GM12864 (cell line): ENCODE results near the gene ZNF526.

Source experiments
- DNase-seq: peaks from one replicate; pipeline ENCODE4 v3.0.0-alpha.2; 2011; ENCODE audit warnings: low read depth
- H3K4me3 ChIP-seq: 2 replicates; pipeline ENCODE4 v1.5.1; 2011; ENCODE audit warnings: mild to moderate bottlenecking, low read depth, low read length, control low read depth
- TF ChIP-seq, protein P1 (sequence below): IDR thresholded peaks from 2 replicates; pipeline ENCODE4 v1.5.1; 2011; ENCODE audit warnings: low read depth, mild to moderate bottlenecking, moderate library complexity, low read length, control low read depth, inconsistent platforms; ENCODE audit errors: missing control alignments

ZNF526 gene

DNA sequence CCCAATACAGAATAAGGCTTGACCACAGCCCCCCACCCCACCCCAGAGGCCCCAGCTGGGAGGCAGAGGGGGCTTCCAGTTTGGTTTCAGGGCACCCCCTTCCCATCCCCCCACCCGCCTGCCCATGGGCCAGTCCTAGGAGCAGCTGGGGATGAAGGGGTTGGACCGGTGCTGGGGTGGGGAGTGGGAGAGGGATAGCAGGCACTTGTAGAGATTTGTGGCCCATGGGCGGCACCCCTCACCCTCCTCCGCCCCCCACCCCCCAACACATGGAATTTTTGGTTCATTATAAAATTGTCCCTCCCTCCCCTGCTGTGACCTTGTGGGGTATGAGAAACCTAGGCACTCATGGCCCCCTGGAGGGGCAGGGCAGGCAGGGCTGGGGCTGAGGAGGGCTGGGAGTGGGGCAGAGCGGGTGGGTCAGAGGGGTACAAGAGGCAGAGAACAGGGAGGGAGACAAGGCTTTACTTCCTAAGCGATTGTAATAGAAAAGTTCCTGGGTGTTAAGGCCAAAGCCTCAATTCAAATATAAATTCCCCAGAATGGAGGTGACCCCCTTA, 27.6 kb downstream of the ZNF526 start:
- no peak for DNase-seq
- TF ChIP-seq, protein P1, sequence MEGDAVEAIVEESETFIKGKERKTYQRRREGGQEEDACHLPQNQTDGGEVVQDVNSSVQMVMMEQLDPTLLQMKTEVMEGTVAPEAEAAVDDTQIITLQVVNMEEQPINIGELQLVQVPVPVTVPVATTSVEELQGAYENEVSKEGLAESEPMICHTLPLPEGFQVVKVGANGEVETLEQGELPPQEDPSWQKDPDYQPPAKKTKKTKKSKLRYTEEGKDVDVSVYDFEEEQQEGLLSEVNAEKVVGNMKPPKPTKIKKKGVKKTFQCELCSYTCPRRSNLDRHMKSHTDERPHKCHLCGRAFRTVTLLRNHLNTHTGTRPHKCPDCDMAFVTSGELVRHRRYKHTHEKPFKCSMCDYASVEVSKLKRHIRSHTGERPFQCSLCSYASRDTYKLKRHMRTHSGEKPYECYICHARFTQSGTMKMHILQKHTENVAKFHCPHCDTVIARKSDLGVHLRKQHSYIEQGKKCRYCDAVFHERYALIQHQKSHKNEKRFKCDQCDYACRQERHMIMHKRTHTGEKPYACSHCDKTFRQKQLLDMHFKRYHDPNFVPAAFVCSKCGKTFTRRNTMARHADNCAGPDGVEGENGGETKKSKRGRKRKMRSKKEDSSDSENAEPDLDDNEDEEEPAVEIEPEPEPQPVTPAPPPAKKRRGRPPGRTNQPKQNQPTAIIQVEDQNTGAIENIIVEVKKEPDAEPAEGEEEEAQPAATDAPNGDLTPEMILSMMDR, result no peak
- no peak overlapping the region for H3K4me3 ChIP-seq

DNA sequence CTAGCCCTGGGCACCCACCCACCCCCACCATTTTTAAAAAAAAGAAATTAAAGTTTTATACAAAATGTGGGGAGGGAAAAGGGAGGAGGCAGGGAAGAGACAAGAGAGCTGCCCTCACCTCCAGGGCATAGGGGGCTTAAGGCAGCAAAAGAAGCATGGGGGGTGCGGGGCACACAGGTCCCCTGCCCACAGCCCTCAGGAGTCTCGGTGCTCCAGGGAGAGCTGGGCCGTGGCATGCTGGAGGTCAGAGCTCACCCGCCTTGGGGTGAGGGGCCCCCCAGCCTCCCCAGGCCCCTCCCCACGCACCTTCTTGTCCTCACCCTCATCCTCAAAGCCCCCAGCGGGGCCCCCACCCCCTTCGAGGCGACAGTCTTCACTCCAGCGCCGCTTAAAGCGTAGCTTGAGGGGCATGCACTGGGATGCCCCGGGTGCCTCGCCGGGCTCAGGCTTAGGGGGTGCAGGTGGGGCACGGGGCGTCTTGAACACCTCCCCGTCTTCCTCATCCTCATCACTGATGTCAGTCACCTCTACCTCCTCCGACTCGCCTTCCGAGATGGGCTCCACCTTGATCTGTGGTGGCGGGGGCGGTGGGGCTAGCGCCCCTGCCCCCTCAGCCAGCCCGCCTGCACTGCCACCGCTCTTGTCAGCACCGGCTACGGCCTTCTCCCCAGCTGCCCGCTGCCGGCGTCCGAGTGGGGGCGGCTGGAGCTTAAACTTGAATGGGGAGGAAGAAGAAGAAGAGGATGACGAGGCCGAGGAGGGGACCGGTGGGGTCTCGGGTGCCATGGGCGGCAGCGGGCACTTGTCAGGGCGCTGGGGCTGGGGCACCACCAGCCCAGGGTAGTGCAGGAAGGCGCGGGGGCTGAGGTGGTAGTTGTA, 28.4 kb downstream of the ZNF526 start:
- TF ChIP-seq, protein P1, result no peak
- H3K4me3 ChIP-seq, result no peak overlapping the region
- DNase-seq, result no peak

DNA sequence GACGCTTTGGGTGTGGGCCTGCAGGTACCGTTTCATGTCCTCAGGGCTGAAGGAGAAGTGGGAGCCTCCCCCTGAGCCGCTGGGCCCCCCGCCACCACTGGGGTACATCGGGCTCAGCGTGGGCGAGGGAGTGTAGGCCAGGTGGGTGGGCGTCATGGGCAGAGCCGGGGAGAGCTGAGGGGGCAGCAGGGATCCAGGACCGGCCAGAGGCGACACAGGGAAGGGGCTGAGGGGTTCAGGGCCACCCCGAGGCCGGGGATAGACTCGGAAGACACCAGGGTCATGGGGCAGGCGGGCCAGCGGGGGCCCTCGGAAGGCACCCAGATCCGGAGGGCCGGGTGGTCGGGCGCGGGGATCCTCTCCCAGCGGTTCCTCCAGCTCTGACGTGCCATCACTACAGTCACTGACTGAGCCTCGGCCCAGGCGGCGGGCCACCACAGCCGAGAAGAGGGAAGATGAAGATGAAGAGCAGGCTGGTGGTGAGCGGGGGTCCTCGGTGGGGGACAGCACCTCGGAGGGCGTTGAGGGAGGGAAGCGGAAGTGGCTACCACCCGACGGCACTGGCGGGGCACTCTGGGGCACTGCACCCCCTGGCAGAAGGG, 29.1 kb downstream of the ZNF526 start:
- TF ChIP-seq, protein P1, result no peak
- no peak for DNase-seq
- H3K4me3 ChIP-seq, result no peak overlapping the region

DNA sequence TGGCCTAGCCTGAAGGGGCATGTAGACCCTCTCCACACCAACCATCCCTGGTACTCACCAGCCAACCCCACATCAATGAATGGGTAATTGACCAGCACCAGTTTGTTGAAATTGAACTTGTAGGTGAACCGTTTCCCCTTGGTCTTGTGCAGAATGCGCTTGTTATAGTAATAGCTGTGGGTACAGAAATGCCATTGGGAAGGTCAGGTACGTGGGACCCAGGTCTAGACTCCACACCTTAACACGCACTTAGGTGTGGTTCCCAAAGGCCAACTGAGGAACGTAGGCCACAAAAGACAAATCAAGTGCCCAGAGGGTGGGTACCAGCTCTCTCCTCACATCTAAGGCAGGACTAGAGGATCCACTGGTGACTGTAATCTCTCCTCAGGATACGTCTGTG, 29.7 kb downstream of the ZNF526 start:
- no peak for DNase-seq
- TF ChIP-seq, protein P1, result no peak
- no peak overlapping the region for H3K4me3 ChIP-seq

DNA sequence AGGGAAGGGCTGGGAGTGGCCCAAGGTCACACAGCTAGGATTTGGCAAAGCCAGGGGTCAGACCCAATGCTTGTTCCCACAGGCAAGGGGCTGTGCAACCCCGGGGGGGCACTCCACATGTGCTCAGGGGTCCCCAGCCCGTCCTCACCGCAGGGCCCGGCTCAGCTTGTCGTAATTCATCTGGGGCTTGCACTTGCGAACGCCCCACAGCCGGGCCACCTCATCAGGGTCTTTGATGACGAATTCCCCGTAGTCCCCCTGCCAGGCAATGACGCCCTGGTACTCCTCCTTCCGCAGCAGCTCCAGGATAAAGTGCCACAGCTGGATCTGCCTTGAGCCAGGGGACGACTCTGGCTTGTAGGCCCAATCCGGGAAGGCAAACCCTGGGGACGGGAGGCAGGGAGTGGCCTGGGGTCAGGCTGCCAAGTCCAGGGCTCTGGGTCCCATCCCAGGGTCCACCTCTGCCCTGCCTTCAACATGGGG, 30.1 kb downstream of the ZNF526 start:
- DNase-seq, result no peak
- TF ChIP-seq, protein P1, result no peak
- no peak overlapping the region for H3K4me3 ChIP-seq

DNA sequence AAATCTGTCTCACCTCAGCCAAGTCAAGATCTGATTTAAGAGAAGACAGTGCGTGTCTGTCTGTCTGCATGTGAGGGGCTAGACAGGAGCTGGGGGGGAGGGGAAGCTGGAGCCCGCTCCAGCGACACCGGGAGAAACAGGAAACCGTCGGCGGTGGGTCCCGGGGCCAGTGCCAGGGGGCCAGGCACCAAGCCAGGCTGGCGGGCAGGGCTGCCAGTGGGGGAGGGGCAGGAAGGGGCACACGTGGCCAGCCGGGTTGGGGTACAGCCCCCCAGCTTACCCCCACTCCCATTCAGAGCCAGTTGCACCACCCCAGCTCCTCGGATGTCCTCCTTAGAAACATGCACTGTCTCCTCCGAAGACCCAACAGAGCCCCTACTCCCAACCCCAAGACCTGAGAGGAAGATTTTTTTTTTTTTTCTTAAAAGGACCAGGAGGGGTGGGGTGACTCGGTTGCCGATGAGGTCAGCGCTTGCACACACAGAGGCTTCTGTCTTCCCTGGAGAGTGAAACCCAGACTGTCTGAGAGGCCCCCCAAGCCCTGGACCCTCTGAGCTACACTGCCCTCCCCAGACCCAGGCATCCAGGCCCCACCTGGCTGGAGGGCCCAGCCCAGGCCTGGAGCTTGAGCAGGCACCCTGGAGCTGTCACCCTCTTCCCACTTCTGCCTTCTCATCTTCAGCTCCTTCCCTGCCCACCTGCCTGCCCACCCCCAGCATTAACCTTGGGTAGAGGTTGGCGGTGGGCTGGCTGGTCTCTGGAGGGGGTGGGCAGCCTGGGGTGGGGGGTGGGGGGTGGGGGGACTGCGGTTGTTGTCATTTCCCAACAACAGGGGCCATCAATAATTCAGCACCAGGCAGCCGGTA, 30.8 kb downstream of the ZNF526 start:
- H3K4me3 ChIP-seq, result no peak overlapping the region
- no peak for DNase-seq
- TF ChIP-seq, protein P1, result no peak
